Colonic mucosa (tissue), 4 donors: ENCODE data around the gene IFNA6. TPM values are rescaled to one million over a fixed set of nuclear protein-coding genes. Genes with fewer than 3 reads are reported as not detected.

Source experiments
- DNase-seq: peaks from one replicate; pipeline ENCODE4 v3.0.0-alpha.2; 2020
- H3K27ac ChIP-seq: fragments of 200-600 bp; one replicate; pipeline ENCODE4 v1.8.0; 2021
- H3K27me3 ChIP-seq: fragments of 200-600 bp; one replicate; pipeline ENCODE4 v1.8.0; 2021
- H3K36me3 ChIP-seq: fragments of 200-600 bp; one replicate; pipeline ENCODE4 v1.8.0; 2021
- H3K4me1 ChIP-seq: fragments of 200-600 bp; one replicate; pipeline ENCODE4 v1.8.0; 2021; ENCODE audit warnings: mild to moderate bottlenecking
- H3K4me3 ChIP-seq: fragments of 200-600 bp; one replicate; pipeline ENCODE4 v1.8.0; 2021
- H3K9ac ChIP-seq, 2 donors: one replicate each; pipeline ENCODE4 v1.7.0; 2013; ENCODE audit warnings: control low read depth in 2 of 2, low read depth in 2 of 2, low read length in 2 of 2
- H3K9me3 ChIP-seq: fragments of 200-600 bp; one replicate; pipeline ENCODE4 v1.8.0; 2021
- intact Hi-C: fragments of 100-400 bp; cut with DNase I; formaldehyde crosslinking; loops from one replicate; pipeline ENCODE4 v1.14.1; 2022
- total RNA-seq, 2 donors: library from RNA; stranded (reverse); fragmentation: NEBNext Ultra II Directional in 1 of 2; extraction: Animal tissue kit (Norgen Biotek cat#: 25700) in 1 of 2; gene quantifications; one replicate each; pipeline ENCODE4 v1.2.1, GENCODE V29; 2021
- TF ChIP-seq, protein P1 (sequence below): fragments of 200-600 bp; IDR thresholded peaks from one replicate; pipeline ENCODE4 v1.8.0; 2022; ENCODE audit warnings: antibody characterized with exemption, mild to moderate bottlenecking
- donor health status: healthy.
- donor health status: DM: no; HTN: no; CAD: no.
- donor health status: DM: no; HTN: no; CAD: no.

Gene IFNA6
- not detected for total RNA-seq

DNA sequence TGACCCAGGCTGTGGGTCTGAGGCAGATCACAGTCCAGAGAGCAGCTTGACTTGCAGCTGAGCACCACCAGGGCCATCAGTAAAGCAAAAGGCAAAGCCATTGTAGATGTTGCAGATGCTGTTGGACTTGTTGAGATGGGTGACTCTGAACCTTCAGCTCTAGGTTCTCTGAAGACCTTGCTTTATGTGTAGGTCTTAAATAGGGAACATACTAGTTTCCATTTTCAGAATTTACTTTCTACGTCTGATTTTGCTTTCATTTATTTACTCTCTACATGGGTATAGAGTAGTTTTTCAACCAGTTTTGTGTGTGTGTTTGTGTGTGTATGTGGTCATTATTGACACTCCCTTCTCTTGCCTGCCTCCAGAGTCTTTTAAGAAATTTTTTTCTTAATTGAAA lies at the start of gene IFNA6:
TSS of gene IFNA6 (minus strand) at position 101 of the 400 bp plus-strand sequence. CDS start at position 101, 0 bp downstream.
- Histone ChIP-seq H3K9ac (no peak within 1 kb of the TSS), H3K27ac (no peak within 1 kb of the TSS), H3K27me3 (no peaks in the 10 kb centered on the region), H3K36me3 (no peaks in the 10 kb centered on the region), H3K4me1 (no peaks in the 10 kb centered on the region), H3K4me3 (no peak within 1 kb of the TSS), H3K9me3 (no peaks in the 10 kb centered on the region)
- no peak for DNase-seq
- intact Hi-C loops, result no loop called here
- TF ChIP-seq, protein P1, sequence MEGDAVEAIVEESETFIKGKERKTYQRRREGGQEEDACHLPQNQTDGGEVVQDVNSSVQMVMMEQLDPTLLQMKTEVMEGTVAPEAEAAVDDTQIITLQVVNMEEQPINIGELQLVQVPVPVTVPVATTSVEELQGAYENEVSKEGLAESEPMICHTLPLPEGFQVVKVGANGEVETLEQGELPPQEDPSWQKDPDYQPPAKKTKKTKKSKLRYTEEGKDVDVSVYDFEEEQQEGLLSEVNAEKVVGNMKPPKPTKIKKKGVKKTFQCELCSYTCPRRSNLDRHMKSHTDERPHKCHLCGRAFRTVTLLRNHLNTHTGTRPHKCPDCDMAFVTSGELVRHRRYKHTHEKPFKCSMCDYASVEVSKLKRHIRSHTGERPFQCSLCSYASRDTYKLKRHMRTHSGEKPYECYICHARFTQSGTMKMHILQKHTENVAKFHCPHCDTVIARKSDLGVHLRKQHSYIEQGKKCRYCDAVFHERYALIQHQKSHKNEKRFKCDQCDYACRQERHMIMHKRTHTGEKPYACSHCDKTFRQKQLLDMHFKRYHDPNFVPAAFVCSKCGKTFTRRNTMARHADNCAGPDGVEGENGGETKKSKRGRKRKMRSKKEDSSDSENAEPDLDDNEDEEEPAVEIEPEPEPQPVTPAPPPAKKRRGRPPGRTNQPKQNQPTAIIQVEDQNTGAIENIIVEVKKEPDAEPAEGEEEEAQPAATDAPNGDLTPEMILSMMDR, result no peak

DNA sequence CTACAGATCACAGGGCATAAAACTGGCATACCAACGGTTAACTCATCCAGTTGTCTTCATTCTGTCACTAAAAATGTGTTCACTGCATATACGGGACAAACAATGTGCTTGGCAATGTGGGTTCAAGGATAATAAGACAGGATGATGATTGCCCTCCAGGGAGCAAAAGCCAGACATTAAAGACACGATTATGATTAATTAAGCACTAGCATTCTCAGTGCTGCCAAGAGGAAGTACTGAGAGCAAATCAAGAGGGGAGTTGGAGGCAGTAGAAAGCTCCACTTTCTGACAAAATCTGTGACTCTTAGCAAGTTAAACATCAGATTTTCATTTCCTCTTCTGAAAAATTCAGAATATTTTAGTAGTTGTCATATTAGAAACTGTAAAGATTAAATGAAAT lies 49.3 kb upstream of the IFNA6 start:
- no peak overlapping the region for H3K9ac ChIP-seq
- H3K4me1 ChIP-seq, result no peaks in the 10 kb centered on the region
- TF ChIP-seq, protein P1, result no peak
- H3K36me3 ChIP-seq, result no peaks in the 10 kb centered on the region
- no peak for DNase-seq
- peaks cover 7% of the 10 kb centered on the region for H3K27me3 ChIP-seq
- intact Hi-C loops, result loop anchor here (5.0 kb wide), 1 partner anchor 78 kb away; no protein-coding TSS in a partner anchor
- no peaks in the 10 kb centered on the region for H3K9me3 ChIP-seq
- no peak overlapping the region for H3K4me3 ChIP-seq
- no peak overlapping the region for H3K27ac ChIP-seq

DNA sequence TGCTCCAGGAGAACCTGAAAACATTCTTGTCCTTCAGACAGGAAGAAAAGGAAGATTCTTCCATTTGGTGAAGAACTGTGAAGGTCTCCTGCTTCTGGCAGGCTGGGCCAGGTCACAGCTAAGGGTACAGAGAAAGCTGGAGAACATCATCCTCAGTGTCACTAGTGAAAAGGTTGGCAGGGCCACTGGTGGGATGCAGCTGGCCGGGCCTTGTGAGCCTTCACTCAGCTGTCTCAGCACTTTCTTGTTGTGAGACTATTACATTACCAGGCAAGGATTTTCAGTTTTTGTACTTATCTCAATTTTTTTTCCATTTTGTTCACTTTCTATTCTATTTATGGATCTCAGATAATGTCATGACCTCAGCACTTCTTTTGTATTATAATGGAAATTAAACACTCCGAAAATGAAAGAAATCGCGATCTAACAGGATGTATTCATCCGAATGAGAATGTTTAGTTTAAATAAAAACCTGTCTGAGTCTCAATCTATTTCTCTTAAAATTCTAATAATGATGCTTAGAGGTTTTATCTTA lies 48.3 kb upstream of the IFNA6 start:
- Histone ChIP-seq H3K27me3 (peaks cover 7% of the 10 kb centered on the region), H3K4me1 (no peaks in the 10 kb centered on the region), H3K27ac (no peak overlapping the region), H3K36me3 (no peaks in the 10 kb centered on the region), H3K4me3 (no peak overlapping the region), H3K9ac (no peak overlapping the region), H3K9me3 (no peaks in the 10 kb centered on the region)
- TF ChIP-seq, protein P1, result no peak
- DNase-seq, result no peak
- intact Hi-C loops, result loop anchor here (5.0 kb wide), 1 partner anchor 77 kb away; no protein-coding TSS in a partner anchor

DNA sequence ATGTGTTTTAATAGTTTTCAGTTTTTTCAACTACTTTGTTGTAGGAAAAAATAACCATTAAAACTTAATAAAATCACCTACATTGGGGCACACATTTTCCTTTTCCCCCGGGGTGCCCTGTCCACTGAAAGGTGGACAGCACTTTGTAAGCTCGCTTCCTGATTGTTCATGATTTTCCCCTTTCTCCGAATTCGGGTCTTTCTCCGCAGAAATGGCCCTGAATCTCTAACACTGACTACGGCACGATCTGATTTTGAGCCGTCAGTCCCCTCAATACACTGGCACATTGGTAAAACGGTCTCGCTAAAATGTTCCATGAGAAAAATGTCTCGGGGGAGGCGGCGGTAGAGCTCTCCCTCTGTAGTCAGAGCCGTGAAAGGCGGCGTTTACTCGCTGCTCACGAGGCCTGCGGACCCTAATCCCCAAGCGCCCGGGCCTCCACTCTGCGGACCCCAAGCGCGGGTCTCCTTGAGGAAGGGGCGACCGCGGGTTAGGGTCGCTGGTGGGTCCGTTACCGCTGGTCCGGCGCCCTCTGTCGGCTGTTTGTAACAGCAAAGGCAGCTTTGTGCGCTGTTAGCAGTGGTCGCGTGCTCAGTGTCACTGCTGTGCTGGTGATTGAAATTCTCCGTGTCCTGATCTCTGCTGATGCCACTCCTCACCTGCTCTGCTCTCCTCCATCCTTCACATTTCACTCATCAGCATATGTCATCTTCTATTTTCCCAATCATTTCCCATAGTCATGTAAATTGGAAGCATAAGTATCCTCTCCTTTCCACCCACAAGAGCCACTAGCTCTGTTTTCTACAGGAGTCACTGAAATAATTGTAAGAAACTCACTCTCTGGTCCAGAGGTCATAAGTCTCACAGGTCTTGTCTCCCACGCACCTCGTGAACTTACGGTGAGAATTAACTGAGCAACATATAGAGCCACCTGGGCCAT lies 45.4 kb upstream of the IFNA6 start:
- H3K27ac ChIP-seq, result no peak overlapping the region
- H3K4me3 ChIP-seq, result peak overlapping the region; percentile 40
- H3K9ac ChIP-seq, result peak overlapping the region in 1 of 2 donors; percentile 27
- H3K4me1 ChIP-seq, result no peaks in the 10 kb centered on the region
- TF ChIP-seq, protein P1, result peak; percentile 75
- intact Hi-C loops, result loop anchor here (5.0 kb wide), 1 partner anchor 74 kb away; no protein-coding TSS in a partner anchor
- DNase-seq, result peak; percentile 39
- H3K27me3 ChIP-seq, result no peaks in the 10 kb centered on the region
- H3K36me3 ChIP-seq, result no peaks in the 10 kb centered on the region
- no peaks in the 10 kb centered on the region for H3K9me3 ChIP-seq

DNA sequence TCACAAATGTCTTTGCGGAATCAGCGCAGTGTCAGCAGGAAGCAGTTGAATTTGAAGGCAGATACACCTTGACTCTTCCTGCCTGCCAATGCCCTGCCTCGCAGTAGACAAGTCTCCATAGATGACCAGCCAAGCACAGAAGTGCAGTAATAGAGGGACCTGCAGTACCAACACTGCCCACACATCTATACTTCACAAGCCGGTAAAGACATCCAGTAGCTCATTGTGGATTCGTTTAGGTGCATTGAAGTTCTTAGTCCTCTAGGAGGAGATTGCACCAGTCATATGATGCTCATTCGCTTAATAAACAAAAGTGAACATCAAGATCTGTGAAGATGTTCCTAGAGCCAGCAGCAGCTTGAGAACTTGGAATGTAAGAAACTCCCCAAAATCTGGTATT lies 41.6 kb upstream of the IFNA6 start:
- no peak for DNase-seq
- Histone ChIP-seq H3K9ac (no peak overlapping the region), H3K4me3 (no peak overlapping the region), H3K27me3 (no peaks in the 10 kb centered on the region), H3K9me3 (no peaks in the 10 kb centered on the region), H3K4me1 (no peaks in the 10 kb centered on the region), H3K36me3 (no peaks in the 10 kb centered on the region), H3K27ac (no peak overlapping the region)
- TF ChIP-seq, protein P1, result peak; percentile 11
- intact Hi-C loops, result no loop called here
